ENCODE measurements around the gene ZER1. TPM values are rescaled to one million over a fixed set of nuclear protein-coding genes. Genes with fewer than 3 reads are reported as not detected.

The ZER1 gene
- total RNA-seq, 1 donor from 2014 or later, result 36.8 TPM

GRCh38 chr9:128685636-128686489, 85.9 kb downstream of the ZER1 start:
- peak overlapping the region; percentile 100 for H3K27ac Mint-ChIP-seq
- H3K36me3 Mint-ChIP-seq, result peaks cover 17% of the 10 kb centered on the region
- peak overlapping the region; percentile 97 for H3K4me3 Mint-ChIP-seq
- no peak for TF ChIP-seq CTCF (conservative IDR thresholded peaks at IDR 0.05)
- H3K9me3 Mint-ChIP-seq, result no peaks in the 10 kb centered on the region
- no peak for DNase-seq (ENCODE audit: extremely low spot score, unreplicated experiment)
- H3K27me3 Mint-ChIP-seq, result peaks cover 4% of the 10 kb centered on the region
- peaks cover 38% of the 10 kb centered on the region for H3K4me1 Mint-ChIP-seq (ENCODE audit: unreplicated experiment)

- H3K27ac Mint-ChIP-seq, result peak overlapping the region; percentile 100
- peak overlapping the region; percentile 97 for H3K4me3 Mint-ChIP-seq
Measured at GRCh38 chr9:128684325-128685199, 87.2 kb downstream of the ZER1 start.

GRCh38 chr9:128684065-128684324, 87.7 kb downstream of the ZER1 start:
- no peaks in the 10 kb centered on the region for H3K27me3 Mint-ChIP-seq
- H3K4me1 Mint-ChIP-seq (ENCODE audit: unreplicated experiment), result peaks cover 38% of the 10 kb centered on the region
- peak overlapping the region; percentile 97 for H3K4me3 Mint-ChIP-seq
- no peaks in the 10 kb centered on the region for H3K9me3 Mint-ChIP-seq
- H3K36me3 Mint-ChIP-seq, result peaks cover 11% of the 10 kb centered on the region
- no peak for DNase-seq (ENCODE audit: extremely low spot score, unreplicated experiment)
- no peak for TF ChIP-seq CTCF (conservative IDR thresholded peaks at IDR 0.05)
- H3K27ac Mint-ChIP-seq, result peak overlapping the region; percentile 100

More at GRCh38 chr9:128684325-128685199, 87.2 kb downstream of the ZER1 start:
- Mint-ChIP-seq H3K9me3 (no peaks in the 10 kb centered on the region), H3K27me3 (no peaks in the 10 kb centered on the region), H3K4me1 (ENCODE audit: unreplicated experiment) (peaks cover 38% of the 10 kb centered on the region), H3K36me3 (peaks cover 11% of the 10 kb centered on the region)
- DNase-seq (ENCODE audit: extremely low spot score, unreplicated experiment), result no peak
- TF ChIP-seq CTCF (conservative IDR thresholded peaks at IDR 0.05), result no peak

DNA sequence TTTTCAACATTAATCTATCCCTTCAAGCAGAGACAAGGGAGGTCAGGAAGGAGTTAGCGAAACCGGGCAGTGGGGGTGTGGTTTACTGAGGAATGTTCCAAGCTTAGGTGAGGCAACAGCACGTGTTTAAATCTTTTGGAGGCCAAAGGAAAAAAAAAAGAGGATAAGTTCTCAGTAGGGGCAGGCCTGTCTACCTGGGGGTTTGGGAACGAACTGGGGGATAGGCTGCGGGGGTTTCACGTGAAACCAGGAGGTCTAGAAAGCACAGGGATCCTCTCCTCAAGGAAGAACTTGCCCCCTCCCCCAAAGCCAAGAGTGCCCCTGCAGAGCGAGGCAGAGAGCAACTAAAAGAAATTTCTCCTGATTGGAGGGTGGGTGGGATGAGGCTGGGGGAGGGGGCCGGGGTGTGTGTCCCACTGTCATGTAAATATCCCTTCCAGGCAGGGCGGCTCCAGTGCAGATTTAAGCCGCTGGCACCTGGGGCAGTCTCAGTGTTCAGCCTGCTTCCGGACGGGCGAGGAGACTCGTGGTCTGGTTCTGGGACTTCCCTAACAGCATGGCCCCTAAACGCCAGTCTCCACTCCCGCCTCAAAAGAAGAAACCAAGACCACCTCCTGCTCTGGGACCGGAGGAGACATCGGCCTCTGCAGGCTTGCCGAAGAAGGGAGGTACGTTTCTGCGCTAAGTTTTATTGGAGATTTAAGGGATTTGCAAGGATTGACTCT, 88.2 kb downstream of the ZER1 start:
- H3K9me3 Mint-ChIP-seq, result no peaks in the 10 kb centered on the region
- peaks cover 37% of the 10 kb centered on the region for H3K4me1 Mint-ChIP-seq (ENCODE audit: unreplicated experiment)
- no peaks in the 10 kb centered on the region for H3K27me3 Mint-ChIP-seq
- H3K36me3 Mint-ChIP-seq, result peaks cover 11% of the 10 kb centered on the region
- no peak for DNase-seq (ENCODE audit: extremely low spot score, unreplicated experiment)
- peak overlapping the region; percentile 100 for H3K27ac Mint-ChIP-seq
- H3K4me3 Mint-ChIP-seq, result peak overlapping the region; percentile 97
- TF ChIP-seq CTCF (conservative IDR thresholded peaks at IDR 0.05), result no peak

Other genes starting within 250 kb of the ZER1 start
- gene SPTAN1, start 219.3 kb downstream of the ZER1 start, total RNA-seq (ENCODE audit: low replicate concordance), result 267 and 270 TPM in 2 replicates
- 65.0 and 70.6 TPM in 2 replicates for gene DYNC2I2, start 115.1 kb downstream of the ZER1 start, total RNA-seq (ENCODE audit: low replicate concordance)
- 450 and 545 TPM in 2 replicates for gene SET, start 82.7 kb downstream of the ZER1 start, total RNA-seq (ENCODE audit: low replicate concordance)
- gene PKN3, start 69.4 kb downstream of the ZER1 start, total RNA-seq (ENCODE audit: low replicate concordance), result 6.9 and 11.7 TPM in 2 replicates
- gene ZDHHC12, start 47.8 kb downstream of the ZER1 start, total RNA-seq (ENCODE audit: low replicate concordance), result 25.6 and 53.5 TPM in 2 replicates
- gene TBC1D13, start 15.3 kb upstream of the ZER1 start, total RNA-seq (ENCODE audit: low replicate concordance), result 29.0 and 33.5 TPM in 2 replicates
- gene ENDOG, start 46.6 kb upstream of the ZER1 start, total RNA-seq (ENCODE audit: low replicate concordance), result 24.1 and 30.8 TPM in 2 replicates
- gene SPOUT1, start 57.9 kb upstream of the ZER1 start, total RNA-seq (ENCODE audit: low replicate concordance), result 46.7 and 53.4 TPM in 2 replicates
- gene KYAT1, start 110.0 kb upstream of the ZER1 start, total RNA-seq (ENCODE audit: low replicate concordance), result 4.0 and 11.5 TPM in 2 replicates
- gene LRRC8A, start 110.2 kb upstream of the ZER1 start, total RNA-seq (ENCODE audit: low replicate concordance), result 33.2 and 38.2 TPM in 2 replicates
- gene PHYHD1, start 149.1 kb upstream of the ZER1 start, total RNA-seq (ENCODE audit: low replicate concordance), result 10.0 and 14.3 TPM in 2 replicates
- 18.8 and 21.6 TPM in 2 replicates for gene DOLK, start 175.7 kb upstream of the ZER1 start, total RNA-seq (ENCODE audit: low replicate concordance)
- gene NUP188, start 175.8 kb upstream of the ZER1 start, total RNA-seq (ENCODE audit: low replicate concordance), result 36.4 and 63.7 TPM in 2 replicates